C4-2B (cell line): ENCODE measurements around the gene CLDN18.

ENCODE experiments used
- ZFX ChIP-seq: fragments of 450-650 bp; IDR thresholded peaks from 2 replicates; pipeline ENCODE4 v1.6.1; 2017
- TF ChIP-seq, protein P1 (sequence below): fragments of 450-650 bp; conservative IDR thresholded peaks from 2 replicates; pipeline ENCODE4 v1.5.1; 2017; ENCODE audit warnings: mild to moderate bottlenecking

- TF ChIP-seq, protein P1, sequence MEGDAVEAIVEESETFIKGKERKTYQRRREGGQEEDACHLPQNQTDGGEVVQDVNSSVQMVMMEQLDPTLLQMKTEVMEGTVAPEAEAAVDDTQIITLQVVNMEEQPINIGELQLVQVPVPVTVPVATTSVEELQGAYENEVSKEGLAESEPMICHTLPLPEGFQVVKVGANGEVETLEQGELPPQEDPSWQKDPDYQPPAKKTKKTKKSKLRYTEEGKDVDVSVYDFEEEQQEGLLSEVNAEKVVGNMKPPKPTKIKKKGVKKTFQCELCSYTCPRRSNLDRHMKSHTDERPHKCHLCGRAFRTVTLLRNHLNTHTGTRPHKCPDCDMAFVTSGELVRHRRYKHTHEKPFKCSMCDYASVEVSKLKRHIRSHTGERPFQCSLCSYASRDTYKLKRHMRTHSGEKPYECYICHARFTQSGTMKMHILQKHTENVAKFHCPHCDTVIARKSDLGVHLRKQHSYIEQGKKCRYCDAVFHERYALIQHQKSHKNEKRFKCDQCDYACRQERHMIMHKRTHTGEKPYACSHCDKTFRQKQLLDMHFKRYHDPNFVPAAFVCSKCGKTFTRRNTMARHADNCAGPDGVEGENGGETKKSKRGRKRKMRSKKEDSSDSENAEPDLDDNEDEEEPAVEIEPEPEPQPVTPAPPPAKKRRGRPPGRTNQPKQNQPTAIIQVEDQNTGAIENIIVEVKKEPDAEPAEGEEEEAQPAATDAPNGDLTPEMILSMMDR, result no peak
- TF ChIP-seq ZFX, result no peak
Observed at GRCh38 chr3:137990427-137990826, 19.5 kb upstream of the CLDN18 start.
